ENCODE data around the gene ABCB4.

Gene ABCB4

GRCh38 chr7:87416682-87417587 lies 58.5 kb downstream of the ABCB4 start:
- peak; percentile 48 for DNase-seq

- DNase-seq = no peak
These were observed 60.7 kb downstream of the ABCB4 start for GRCh38 chr7:87414794-87415188.

- DNase-seq = no peak
These were observed 61.3 kb downstream of the ABCB4 start for GRCh38 chr7:87413951-87414793.

DNA sequence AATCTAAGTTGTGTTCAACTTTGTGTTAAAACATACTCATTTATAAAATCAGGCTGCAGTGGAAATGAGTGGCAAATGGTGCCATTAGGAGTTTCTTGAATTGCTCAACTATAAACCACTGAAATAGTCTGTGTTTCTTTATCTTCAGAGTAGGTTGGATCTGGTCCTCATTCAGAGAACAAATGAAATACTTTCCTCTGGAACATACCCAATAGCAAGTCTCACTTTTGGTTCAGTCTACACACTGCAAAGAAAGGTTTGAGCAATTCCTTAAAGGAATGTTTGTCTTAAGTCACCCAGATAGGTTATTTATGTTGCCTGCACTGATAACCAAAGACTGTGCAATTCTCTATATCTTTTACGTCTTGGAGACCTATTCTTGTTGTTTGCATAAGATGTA lies 62.5 kb downstream of the ABCB4 start:
- no peak for DNase-seq

GRCh38 chr7:87411186-87411585 lies 64.3 kb downstream of the ABCB4 start:
- no peak for DNase-seq

DNA sequence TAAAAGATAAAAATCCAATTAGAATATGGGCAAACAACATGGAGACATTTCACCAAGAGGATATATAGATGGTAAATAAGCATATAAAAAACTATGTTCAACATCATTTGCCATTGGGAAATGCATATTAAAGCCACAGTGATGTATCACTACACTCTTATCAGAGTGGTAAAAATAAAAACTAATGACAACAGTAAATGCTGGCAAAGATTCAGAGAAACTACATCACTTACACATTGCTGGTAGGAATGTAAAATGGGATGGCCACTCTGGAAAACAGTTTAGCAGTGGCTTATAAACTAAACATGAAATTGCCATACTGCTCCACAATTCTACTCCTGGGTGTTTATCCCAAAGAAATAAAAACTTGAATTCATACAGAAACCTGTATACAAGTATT lies 70.8 kb downstream of the ABCB4 start:
- DNase-seq = no peak

- no peak for DNase-seq
These were observed 77.0 kb downstream of the ABCB4 start for GRCh38 chr7:87398446-87398845.

DNA sequence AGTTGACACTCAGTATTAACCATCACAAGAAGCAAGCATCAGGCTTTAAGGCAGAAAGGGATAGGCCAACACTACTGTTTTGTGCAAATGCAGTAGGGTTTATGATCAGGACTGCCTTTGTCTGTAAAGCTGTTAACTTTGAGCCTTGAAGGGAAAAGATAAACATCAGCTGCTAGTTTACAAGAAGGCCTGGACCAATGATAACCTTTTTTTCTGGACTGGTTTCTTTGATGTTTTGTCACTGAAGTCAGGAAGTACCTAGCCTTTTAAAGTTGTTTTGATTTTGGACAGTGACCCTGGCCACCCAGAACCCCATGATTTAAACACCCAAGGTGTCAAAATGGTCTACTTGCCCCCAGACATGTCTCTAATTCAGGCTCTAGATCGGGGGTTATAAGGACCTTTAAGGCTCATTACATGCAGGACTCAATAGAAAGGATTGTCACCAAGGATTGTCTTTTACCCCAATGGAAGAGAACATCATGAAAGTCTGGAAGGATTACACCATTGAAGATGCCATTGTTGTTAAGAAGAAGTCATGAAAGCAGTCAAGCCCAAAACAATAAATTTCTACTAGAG lies 79.9 kb downstream of the ABCB4 start:
- no peak for DNase-seq

- DNase-seq = no peak
These were observed 84.3 kb downstream of the ABCB4 start for GRCh38 chr7:87391020-87391701.

- DNase-seq = no peak
These were observed 94.6 kb downstream of the ABCB4 start for GRCh38 chr7:87380905-87381304.

- no peak for DNase-seq
These were observed 99.6 kb downstream of the ABCB4 start for GRCh38 chr7:87375662-87376435.

DNA sequence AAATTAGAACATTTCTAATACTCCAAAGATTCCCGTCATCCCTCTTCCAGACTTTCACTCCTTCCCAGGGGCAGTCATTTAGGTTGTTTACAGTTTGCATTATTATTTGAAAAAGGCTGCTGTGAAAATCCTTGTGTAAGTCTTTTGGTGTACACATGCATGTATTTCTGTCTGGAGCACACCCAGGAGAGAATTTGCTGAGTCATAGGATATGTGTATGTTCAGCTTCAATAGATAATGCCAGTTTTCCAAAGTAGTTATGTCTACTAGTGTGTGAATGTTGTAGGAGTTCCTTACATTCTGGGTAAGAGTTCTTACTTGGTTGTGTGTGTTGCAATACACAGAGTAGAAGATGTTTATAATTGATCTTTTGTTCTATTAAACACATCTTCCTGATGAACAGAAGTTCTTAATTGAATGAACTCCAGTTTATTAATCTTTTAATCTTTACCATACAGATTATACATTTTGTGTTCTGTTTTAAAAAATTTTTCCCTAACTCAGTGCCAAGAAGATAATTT lies 104.8 kb downstream of the ABCB4 start:
- DNase-seq = no peak

DNA sequence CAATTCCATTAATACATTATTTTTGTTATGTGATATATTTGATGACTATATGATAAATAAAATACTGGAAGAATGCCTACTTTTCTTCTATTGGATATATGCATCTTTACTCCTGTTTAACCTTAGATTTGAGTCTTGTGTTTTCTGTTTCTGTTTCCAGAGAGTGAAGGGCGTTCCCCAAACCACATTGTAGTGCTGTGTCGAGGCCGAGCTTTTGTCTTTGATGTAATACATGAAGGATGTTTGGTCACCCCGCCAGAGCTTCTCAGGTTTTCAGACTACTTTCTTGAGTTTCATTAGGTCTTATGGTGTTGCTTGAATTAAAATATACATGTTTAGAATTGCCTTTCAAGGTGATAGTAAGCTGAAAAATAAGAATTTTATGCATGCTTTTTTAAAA lies 106.3 kb downstream of the ABCB4 start:
- DNase-seq = no peak

GRCh38 chr7:87364246-87364645 lies 111.2 kb downstream of the ABCB4 start:
- no peak for DNase-seq

GRCh38 chr7:87363342-87363741 lies 112.1 kb downstream of the ABCB4 start:
- no peak for DNase-seq

GRCh38 chr7:87361320-87361719 lies 114.2 kb downstream of the ABCB4 start:
- no peak for DNase-seq

GRCh38 chr7:87359366-87359765 lies 116.1 kb downstream of the ABCB4 start:
- DNase-seq = no peak

DNA sequence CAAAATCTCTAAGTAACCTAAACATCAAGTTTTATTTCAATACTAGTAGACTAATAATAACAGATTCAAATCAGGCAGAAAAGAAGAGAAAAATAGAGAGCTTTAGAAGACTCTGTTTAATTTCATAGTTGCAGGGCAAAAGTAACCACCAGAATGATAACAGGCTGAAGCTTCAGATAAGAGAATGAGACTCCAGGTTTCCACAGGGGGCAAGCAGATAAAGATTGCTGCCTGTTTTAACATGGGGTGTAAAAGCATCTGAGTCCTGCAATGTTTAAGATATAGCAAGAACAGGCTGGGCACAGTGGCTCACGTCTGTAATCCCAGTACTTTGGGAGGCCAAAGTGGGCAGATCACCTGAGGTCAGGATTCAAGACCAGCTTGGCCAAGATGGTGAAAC lies 119.0 kb downstream of the ABCB4 start:
- no peak for DNase-seq

GRCh38 chr7:87354749-87355148 lies 120.7 kb downstream of the ABCB4 start:
- DNase-seq = no peak

Measured in SHP77 treated with DMSO at 0.1 percent for 48 hours (cell line).